Loucy (cell line): ENCODE measurements around the gene KRT3.
"Not testable (repeated sequence)": the region's sequence is repeated elsewhere in the genome, so short reads cannot be mapped to it uniquely, and the experiment has no call there.

ENCODE experiments used
- H2AFZ ChIP-seq: fragments of 200-600 bp; sonication (generic); 2 replicates; pipeline ENCODE4 v1.6.0; 2016; ENCODE audit warnings: antibody characterized with exemption, mild to moderate bottlenecking, low read length, moderate library complexity
- H3F3A ChIP-seq: fragments of 200-600 bp; 2 replicates; pipeline ENCODE4 v1.6.0; 2016; ENCODE audit warnings: antibody characterized with exemption, low read depth, mild to moderate bottlenecking
- H3K27me3 ChIP-seq: fragments of 200-600 bp; sonication (generic); 2 replicates; pipeline ENCODE4 v1.6.1; 2014; ENCODE audit warnings: low read length, mild to moderate bottlenecking; ENCODE audit not compliant: insufficient read depth, poor library complexity, severe bottlenecking
- H3K36me3 ChIP-seq: fragments of 200-600 bp; sonication (generic); 2 replicates; pipeline ENCODE4 v1.6.1; 2016; ENCODE audit warnings: low read length; ENCODE audit not compliant: insufficient read depth
- H3K4me1 ChIP-seq: fragments of 200-600 bp; sonication (generic); 2 replicates; pipeline ENCODE4 v1.5.1; 2014; ENCODE audit warnings: low read length, mild to moderate bottlenecking; ENCODE audit not compliant: insufficient read depth, poor library complexity, severe bottlenecking
- H3K4me2 ChIP-seq: fragments of 200-600 bp; sonication (generic); 2 replicates; pipeline ENCODE4 v1.6.0; 2014; ENCODE audit warnings: antibody characterized with exemption, low read length, low read depth, mild to moderate bottlenecking; ENCODE audit not compliant: poor library complexity, severe bottlenecking
- H3K4me3 ChIP-seq: fragments of 200-600 bp; sonication (generic); 2 replicates; pipeline ENCODE4 v1.5.1; 2014; ENCODE audit warnings: low read length, mild to moderate bottlenecking, mixed read lengths; ENCODE audit not compliant: poor library complexity, severe bottlenecking
- H3K79me2 ChIP-seq: fragments of 200-600 bp; sonication (generic); 2 replicates; pipeline ENCODE4 v1.6.1; 2014; ENCODE audit warnings: low read length; ENCODE audit not compliant: insufficient read depth
- H3K9ac ChIP-seq: fragments of 200-600 bp; sonication (generic); 2 replicates; pipeline ENCODE4 v1.6.0; 2014; ENCODE audit warnings: mild to moderate bottlenecking, low read depth, low read length, moderate library complexity; ENCODE audit not compliant: poor library complexity, severe bottlenecking
- H3K9me2 ChIP-seq: fragments of 200-600 bp; sonication (generic); replicated peaks from 2 replicates; pipeline ENCODE4 v1.6.1; 2016; ENCODE audit warnings: low read depth, low read length, mixed read lengths
- H3K9me3 ChIP-seq: fragments of 200-600 bp; sonication (generic); 2 replicates; pipeline ENCODE4 v1.6.1; 2014; ENCODE audit warnings: mild to moderate bottlenecking, antibody characterized with exemption, low read length, low read depth; ENCODE audit not compliant: insufficient read depth
- H4K20me1 ChIP-seq: fragments of 200-600 bp; sonication (generic); 2 replicates; pipeline ENCODE4 v1.6.0; 2014; ENCODE audit warnings: antibody characterized with exemption, low read length, mild to moderate bottlenecking; ENCODE audit not compliant: insufficient read depth, poor library complexity, severe bottlenecking
- CTCF ChIP-seq: fragments of 200-600 bp; sonication (generic); conservative IDR thresholded peaks from 2 replicates; pipeline ENCODE4 v1.5.1; 2014; ENCODE audit warnings: mild to moderate bottlenecking, antibody characterized with exemption, low read length
- EZH2phosphoT487 ChIP-seq: fragments of 200-600 bp; IDR thresholded peaks from 2 replicates; pipeline ENCODE4 v1.6.1; 2018; ENCODE audit warnings: antibody characterized with exemption, mild to moderate bottlenecking, moderate library complexity, borderline replicate concordance

KRT3 gene

DNA sequence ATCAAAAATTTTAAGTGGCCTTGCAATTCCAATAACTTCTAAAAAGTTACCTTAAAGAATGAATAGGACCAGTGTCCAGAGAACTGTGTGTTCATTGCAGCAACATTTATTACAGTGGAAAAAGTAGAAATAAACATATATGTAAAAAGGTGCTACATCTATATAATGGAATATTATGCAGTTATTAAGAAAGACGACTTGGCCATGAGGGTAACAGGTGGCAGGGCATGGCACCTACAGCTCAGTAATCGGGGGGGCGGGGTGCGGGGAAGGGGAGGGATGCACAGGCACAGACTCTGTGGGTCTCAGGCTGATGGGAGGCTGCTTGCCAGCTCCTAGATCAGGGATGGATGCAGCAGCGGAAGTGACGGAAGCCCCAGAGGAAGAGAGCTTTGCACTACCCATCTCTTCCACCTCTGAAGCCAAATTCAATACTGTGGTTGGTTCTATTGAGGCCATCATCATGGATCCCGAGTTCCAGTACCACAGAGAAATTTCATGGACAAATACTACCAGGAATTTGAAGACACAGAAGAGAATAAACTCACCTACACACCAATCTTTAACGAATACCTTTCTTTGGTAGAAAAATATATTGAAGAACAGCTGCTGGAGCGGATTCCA, 32.8 kb downstream of the KRT3 start:
- TF ChIP-seq EZH2phosphoT487 = no peak
- TF ChIP-seq CTCF = no peak
- Histone ChIP-seq H3F3A (no peaks in the 10 kb centered on the region), H3K4me3 (no peak overlapping the region), H3K36me3 (no peaks in the 10 kb centered on the region), H4K20me1 (no peaks in the 10 kb centered on the region), H3K9me2 (no peaks in the 10 kb centered on the region), H2AFZ (no peak overlapping the region), H3K9ac (no peak overlapping the region), H3K9me3 (peaks cover 5% of the 10 kb centered on the region; the same call in 1 of the 2 replicates), H3K79me2 (no peaks in the 10 kb centered on the region), H3K4me1 (no peaks in the 10 kb centered on the region), H3K4me2 (no peak overlapping the region), H3K27me3 (no peaks in the 10 kb centered on the region)

- no peak overlapping the region for H3K9ac ChIP-seq
- no peaks in the 10 kb centered on the region for H4K20me1 ChIP-seq
- no peaks in the 10 kb centered on the region for H3K79me2 ChIP-seq
- no peaks in the 10 kb centered on the region for H3F3A ChIP-seq
- no peak overlapping the region for H2AFZ ChIP-seq
- peaks cover 5% of the 10 kb centered on the region; the same call in 1 of the 2 replicates for H3K9me3 ChIP-seq
- no peaks in the 10 kb centered on the region for H3K27me3 ChIP-seq
- no peaks in the 10 kb centered on the region for H3K9me2 ChIP-seq
- H3K4me2 ChIP-seq = no peak overlapping the region
- no peaks in the 10 kb centered on the region for H3K4me1 ChIP-seq
- TF ChIP-seq CTCF (no peak), EZH2phosphoT487 (no peak)
- no peaks in the 10 kb centered on the region for H3K36me3 ChIP-seq
- H3K4me3 ChIP-seq = no peak overlapping the region
Observed at GRCh38 chr12:52761802-52762201, 34.1 kb downstream of the KRT3 start.

GRCh38 chr12:52761218-52761617, 34.7 kb downstream of the KRT3 start:
- H3K9me3 ChIP-seq, H3K9me2 ChIP-seq, H3K4me3 ChIP-seq: not testable (repeated sequence)

GRCh38 chr12:52760623-52761022, 35.3 kb downstream of the KRT3 start:
- Histone ChIP-seq H3K4me3 (no peak overlapping the region), H4K20me1 (no peaks in the 10 kb centered on the region), H3K36me3 (no peaks in the 10 kb centered on the region), H3K27me3 (no peaks in the 10 kb centered on the region), H3K4me2 (no peak overlapping the region), H3K9ac (no peak overlapping the region), H3K9me2 (no peaks in the 10 kb centered on the region), H3F3A (no peaks in the 10 kb centered on the region), H3K4me1 (no peaks in the 10 kb centered on the region), H3K79me2 (no peaks in the 10 kb centered on the region), H3K9me3 (peaks cover 5% of the 10 kb centered on the region; the same call in 1 of the 2 replicates), H2AFZ (no peak overlapping the region)
- TF ChIP-seq CTCF = no peak
- TF ChIP-seq EZH2phosphoT487 = no peak

More at GRCh38 chr12:52761218-52761617, 34.7 kb downstream of the KRT3 start:
- not testable (repeated sequence) for H3K9ac ChIP-seq, H3F3A ChIP-seq, H3K4me2 ChIP-seq, H3K36me3 ChIP-seq, H4K20me1 ChIP-seq, H2AFZ ChIP-seq, H3K4me1 ChIP-seq, H3K79me2 ChIP-seq, H3K27me3 ChIP-seq
